Frontal cortex (tissue), 4 donors: ENCODE results near the gene SYCP1. TPM values are rescaled to one million over a fixed set of nuclear protein-coding genes. Genes with fewer than 3 reads are reported as not detected.

Source experiments
- DNase-seq, 2 donors: peaks; one replicate each; pipeline ENCODE4 v3.0.0; 2012; ENCODE audit warnings: low spot score in 2 of 2
- FAIRE-seq: peaks from 2 replicates; lab custom pipeline; 2012; peaks lifted over from hg19 to GRCh38; lab: Jason Lieb, UNC
- total RNA-seq: library from RNA; depleted of rRNA; stranded (reverse); fragments of >200 nt; gene quantifications from one replicate; pipeline ENCODE4 v1.2.3, GENCODE V29; 2014
- donor health status: control.
- donor health status: control.
- donor health status: control.

SYCP1 gene
- total RNA-seq, 1 donor from 2014 or later = not detected

GRCh38 chr1:115041654-115042053 is 187.0 kb downstream of the SYCP1 start:
- FAIRE-seq (no peak), DNase-seq (no peak)

Other genes starting within 250 kb of the SYCP1 start
- gene DENND2C, start 184.8 kb upstream of the SYCP1 start, total RNA-seq = 2.0 TPM
- gene AMPD1, start 159.3 kb upstream of the SYCP1 start, total RNA-seq = not detected
- 84.0 TPM for gene NRAS, start 138.1 kb upstream of the SYCP1 start, total RNA-seq
- 831 TPM for gene CSDE1, start 96.9 kb upstream of the SYCP1 start, total RNA-seq
- gene SIKE1, start 74.2 kb upstream of the SYCP1 start, total RNA-seq = 86.8 TPM
- gene TSHB, start 175.0 kb downstream of the SYCP1 start, total RNA-seq = not detected
- gene TSPAN2, start 234.6 kb downstream of the SYCP1 start, total RNA-seq = 31.8 TPM